Hepatocyte (in vitro differentiated cells): ENCODE results near the gene RPRD2. TPM values are rescaled to one million over a fixed set of nuclear protein-coding genes. Genes with fewer than 3 reads are reported as not detected.

Experiments used
- DNase-seq: peaks from one replicate; pipeline ENCODE4 v3.0.0-alpha.2; 2016; ENCODE audit warnings: low spot score
- H2AFZ ChIP-seq: fragments of 200-600 bp; sonication (generic); 2 replicates; pipeline ENCODE4 v1.6.0; 2016; ENCODE audit warnings: antibody characterized with exemption, mild to moderate bottlenecking
- H3K27ac ChIP-seq: fragments of 200-600 bp; sonication (generic); 2 replicates; pipeline ENCODE4 v1.5.1; 2016; ENCODE audit warnings: mild to moderate bottlenecking
- H3K27me3 ChIP-seq: fragments of 200-600 bp; sonication (generic); 2 replicates; pipeline ENCODE4 v1.6.1; 2016
- H3K36me3 ChIP-seq: fragments of 200-600 bp; sonication (generic); replicated peaks from 2 replicates; pipeline ENCODE4 v1.5.1; 2016; ENCODE audit warnings: low read depth; ENCODE audit not compliant: insufficient read depth
- H3K4me1 ChIP-seq: fragments of 200-600 bp; sonication (generic); 2 replicates; pipeline ENCODE4 v1.5.1; 2016; ENCODE audit warnings: mild to moderate bottlenecking, moderate library complexity; ENCODE audit not compliant: insufficient read depth
- H3K4me2 ChIP-seq: fragments of 200-600 bp; sonication (generic); 2 replicates; pipeline ENCODE4 v1.6.0; 2016
- H3K4me3 ChIP-seq: fragments of 200-600 bp; sonication (generic); 2 replicates; pipeline ENCODE4 v1.5.1; 2016; ENCODE audit warnings: mild to moderate bottlenecking
- H3K79me2 ChIP-seq: fragments of 200-600 bp; sonication (generic); 2 replicates; pipeline ENCODE4 v1.6.0; 2017; ENCODE audit warnings: mild to moderate bottlenecking
- H3K9me2 ChIP-seq: fragments of 200-600 bp; sonication (generic); replicated peaks from 2 replicates; pipeline ENCODE4 v1.6.0; 2017; ENCODE audit warnings: mild to moderate bottlenecking; ENCODE audit not compliant: insufficient read depth
- H3K9me3 ChIP-seq: fragments of 200-600 bp; sonication (generic); 2 replicates; pipeline ENCODE4 v1.5.1; 2016; ENCODE audit warnings: low read depth, mild to moderate bottlenecking
- H4K20me1 ChIP-seq: fragments of 200-600 bp; sonication (generic); 2 replicates; pipeline ENCODE4 v1.6.0; 2016; ENCODE audit warnings: mild to moderate bottlenecking; ENCODE audit not compliant: insufficient read depth, poor library complexity, severe bottlenecking
- EZH2 ChIP-seq: fragments of 200-600 bp; sonication (generic); IDR thresholded peaks from 2 replicates; pipeline ENCODE4 v1.6.1; 2016; ENCODE audit warnings: antibody characterized with exemption, mild to moderate bottlenecking, borderline replicate concordance
- EZH2phosphoT487 ChIP-seq: fragments of 200-600 bp; sonication (generic); IDR thresholded peaks from one replicate; pipeline ENCODE4 v1.6.1; 2018; ENCODE audit warnings: antibody characterized with exemption, mild to moderate bottlenecking, low read depth, moderate library complexity; ENCODE audit not compliant: unreplicated experiment, severe bottlenecking
- WGBS: methylation state at CpG from one replicate; pipeline ENCODE4 v1.1.6; 2016; ENCODE audit warnings: low lambda C conversion rate; ENCODE audit errors: missing lambda C conversion rate; 5-methylcytosine and 5-hydroxymethylcytosine counted together
- polyA plus RNA-seq: library from polyadenylated mRNA; unstranded; fragments of >200 nt; fragmentation: Nextera tagmentation; extraction: Ambion mirVana; gene quantifications from 2 replicates; pipeline ENCODE4 v1.2.1, GENCODE V29; 2016
- total RNA-seq: library from RNA; depleted of rRNA; stranded (reverse); fragments of >200 nt; gene quantifications from 2 replicates; pipeline ENCODE4 v1.2.3, GENCODE V29; 2014
- TF ChIP-seq, protein P1 (sequence below): fragments of 200-600 bp; sonication (generic); IDR thresholded peaks from 2 replicates; pipeline ENCODE4 v1.5.1; 2016; ENCODE audit warnings: antibody characterized with exemption, mild to moderate bottlenecking; ENCODE audit not compliant: poor library complexity

The RPRD2 gene
- total and polyA plus RNA-seq, 2 experiments from 2014 or later = 16.5 to 18.8 TPM

GRCh38 chr1:150409504-150410362 lies 45.8 kb downstream of the RPRD2 start:
- Histone ChIP-seq H3K4me1 (peaks cover 25% of the 10 kb centered on the region), H2AFZ (no peak overlapping the region), H3K9me2 (no peaks in the 10 kb centered on the region), H3K36me3 (no peaks in the 10 kb centered on the region), H3K27ac (peak overlapping the region; percentile 82), H3K4me2 (peak overlapping the region; percentile 39), H3K79me2 (peaks cover 98% of the 10 kb centered on the region), H3K9me3 (no peaks in the 10 kb centered on the region), H3K4me3 (no peak overlapping the region), H4K20me1 (peaks cover 44% of the 10 kb centered on the region), H3K27me3 (no peaks in the 10 kb centered on the region)
- peak; percentile 20 for DNase-seq
- TF ChIP-seq, protein P1, sequence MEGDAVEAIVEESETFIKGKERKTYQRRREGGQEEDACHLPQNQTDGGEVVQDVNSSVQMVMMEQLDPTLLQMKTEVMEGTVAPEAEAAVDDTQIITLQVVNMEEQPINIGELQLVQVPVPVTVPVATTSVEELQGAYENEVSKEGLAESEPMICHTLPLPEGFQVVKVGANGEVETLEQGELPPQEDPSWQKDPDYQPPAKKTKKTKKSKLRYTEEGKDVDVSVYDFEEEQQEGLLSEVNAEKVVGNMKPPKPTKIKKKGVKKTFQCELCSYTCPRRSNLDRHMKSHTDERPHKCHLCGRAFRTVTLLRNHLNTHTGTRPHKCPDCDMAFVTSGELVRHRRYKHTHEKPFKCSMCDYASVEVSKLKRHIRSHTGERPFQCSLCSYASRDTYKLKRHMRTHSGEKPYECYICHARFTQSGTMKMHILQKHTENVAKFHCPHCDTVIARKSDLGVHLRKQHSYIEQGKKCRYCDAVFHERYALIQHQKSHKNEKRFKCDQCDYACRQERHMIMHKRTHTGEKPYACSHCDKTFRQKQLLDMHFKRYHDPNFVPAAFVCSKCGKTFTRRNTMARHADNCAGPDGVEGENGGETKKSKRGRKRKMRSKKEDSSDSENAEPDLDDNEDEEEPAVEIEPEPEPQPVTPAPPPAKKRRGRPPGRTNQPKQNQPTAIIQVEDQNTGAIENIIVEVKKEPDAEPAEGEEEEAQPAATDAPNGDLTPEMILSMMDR = no peak
- no peak for TF ChIP-seq EZH2phosphoT487
- no peak for TF ChIP-seq EZH2
- WGBS = 71% methylated on average over 12 of the region's 12 CpGs

GRCh38 chr1:150410582-150411101 lies 46.7 kb downstream of the RPRD2 start:
- peak; percentile 54 for DNase-seq
- H3K36me3 ChIP-seq = no peaks in the 10 kb centered on the region
- peak overlapping the region; percentile 39 for H3K4me2 ChIP-seq
- peaks cover 36% of the 10 kb centered on the region for H4K20me1 ChIP-seq
- peaks cover 98% of the 10 kb centered on the region for H3K79me2 ChIP-seq
- peak overlapping the region; percentile 82 for H3K27ac ChIP-seq
- peaks cover 25% of the 10 kb centered on the region for H3K4me1 ChIP-seq
- no peaks in the 10 kb centered on the region for H3K9me2 ChIP-seq
- TF ChIP-seq EZH2phosphoT487 (no peak), EZH2 (no peak)
- TF ChIP-seq, protein P1 = no peak
- no peak overlapping the region for H2AFZ ChIP-seq
- 61% methylated on average over 6 of the region's 6 CpGs for WGBS
- H3K4me3 ChIP-seq = no peak overlapping the region
- H3K9me3 ChIP-seq = no peaks in the 10 kb centered on the region
- H3K27me3 ChIP-seq = no peaks in the 10 kb centered on the region

DNA sequence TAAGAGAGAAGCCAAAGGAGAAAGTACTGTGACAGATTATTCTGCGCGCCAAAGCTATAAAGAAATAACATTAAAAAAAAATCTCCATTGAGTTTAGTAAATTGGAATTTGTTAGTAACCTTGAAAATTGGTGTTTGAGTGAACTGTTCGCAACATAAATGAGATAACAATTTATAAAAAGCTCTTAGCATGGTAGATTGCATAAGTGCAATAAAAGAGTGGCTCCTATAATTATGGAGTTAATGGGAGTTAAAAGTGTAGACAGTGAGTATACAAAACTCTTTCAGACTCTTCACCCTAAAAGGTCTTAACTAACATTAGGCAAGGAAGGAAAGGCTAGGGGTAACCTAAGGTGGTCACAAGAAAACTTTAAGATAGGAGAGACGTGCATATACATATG lies 50.6 kb downstream of the RPRD2 start:
- H2AFZ ChIP-seq = no peak overlapping the region
- WGBS = 93% methylated on average over 4 of the region's 4 CpGs

More for the DNA sequence above, 50.6 kb downstream of the RPRD2 start:
- H3K4me2 ChIP-seq = no peak overlapping the region
- H3K36me3 ChIP-seq = no peaks in the 10 kb centered on the region
- peaks cover 26% of the 10 kb centered on the region for H4K20me1 ChIP-seq
- H3K4me1 ChIP-seq = peaks cover 11% of the 10 kb centered on the region
- no peak overlapping the region for H3K4me3 ChIP-seq
- H3K27ac ChIP-seq = no peak overlapping the region
- no peaks in the 10 kb centered on the region for H3K27me3 ChIP-seq
- H3K9me2 ChIP-seq = no peaks in the 10 kb centered on the region
- no peaks in the 10 kb centered on the region for H3K9me3 ChIP-seq
- H3K79me2 ChIP-seq = peaks cover 88% of the 10 kb centered on the region
- TF ChIP-seq EZH2phosphoT487 (no peak), EZH2 (no peak)
- TF ChIP-seq, protein P1 = no peak
- DNase-seq = no peak
